Mucosa of descending colon (tissue), 3 donors: Measurements from ENCODE around the gene UBXN4. TPM values are rescaled to one million over a fixed set of nuclear protein-coding genes. Genes with fewer than 3 reads are reported as not detected.
"Not testable (repeated sequence)": the region's sequence is repeated elsewhere in the genome, so short reads cannot be mapped to it uniquely, and the experiment has no call there.

Experiments used
- ATAC-seq: fragments of 200-7000 bp; cut with Tn5 transposase; one replicate; pipeline ENCODE4 v1.9.1; 2020; ENCODE audit warnings: mild to moderate bottlenecking, moderate library complexity
- DNase-seq, 3 donors: peaks; one replicate each; pipeline ENCODE4 v3.0.0-alpha.2; 2020
- H3K36me3 ChIP-seq: fragments of 200-600 bp; one replicate; pipeline ENCODE4 v1.8.0; 2021; ENCODE audit warnings: low read depth, mild to moderate bottlenecking
- H3K4me1 ChIP-seq: fragments of 200-600 bp; one replicate; pipeline ENCODE4 v1.8.0; 2021; ENCODE audit warnings: low read depth, mild to moderate bottlenecking
- H3K4me3 ChIP-seq: fragments of 200-600 bp; one replicate; pipeline ENCODE4 v1.8.0; 2021; ENCODE audit warnings: mild to moderate bottlenecking
- H3K9me3 ChIP-seq: fragments of 200-600 bp; one replicate; pipeline ENCODE4 v1.8.0; 2021; ENCODE audit warnings: mild to moderate bottlenecking
- intact Hi-C, 2 donors: fragments of 100-400 bp; cut with DNase I in 1 of 2; cut with micrococcal nuclease in 1 of 2; formaldehyde crosslinking; loops; one replicate each; pipeline versions ENCODE4 v1.11.0 to v1.11.1; 2022; cut with DNase I, micrococcal nuclease
- total RNA-seq, 3 donors: library from RNA; stranded (reverse); fragmentation: NEBNext Ultra II Directional in 2 of 3; extraction: Animal tissue kit (Norgen Biotek cat#: 25700) in 2 of 3; gene quantifications; one replicate each; pipeline versions ENCODE4 v1.2.1 to v1.2.4, GENCODE V29; 2021 to 2023
- TF ChIP-seq, protein P1 (sequence below): fragments of 200-600 bp; IDR thresholded peaks from one replicate; pipeline ENCODE4 v1.8.0; 2022; ENCODE audit warnings: antibody characterized with exemption, mild to moderate bottlenecking
- donor health status: DM: no; HTN: no; CAD: no; lungs with moderate emphysema.
- donor health status: DM: no; HTN: no; CAD: no.
- donor health status: DM: no; HTN: yes; CAD: no.

The UBXN4 gene
- total RNA-seq, 3 donors from 2014 or later = 87.8 to 110 (median 94.9) TPM

DNA sequence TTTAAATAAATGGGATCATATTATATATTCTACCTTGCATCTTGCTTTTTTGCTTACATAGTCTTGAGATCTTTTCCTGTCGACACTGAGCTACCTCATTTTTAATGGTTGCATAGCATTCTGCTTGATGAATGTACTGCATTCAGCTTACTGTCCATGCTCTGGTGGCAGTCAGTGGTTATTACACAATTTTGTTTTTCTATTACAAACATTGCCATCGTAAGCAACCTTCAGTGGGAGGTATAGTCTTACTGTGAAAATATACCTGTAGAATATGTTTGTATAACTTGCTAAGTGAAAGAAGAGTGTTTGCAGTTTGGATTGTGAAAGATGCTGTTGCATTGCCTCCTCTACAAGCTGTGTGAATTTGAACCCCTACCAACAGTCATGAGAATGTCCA, 43.4 kb downstream of the UBXN4 start:
- TF ChIP-seq, protein P1, sequence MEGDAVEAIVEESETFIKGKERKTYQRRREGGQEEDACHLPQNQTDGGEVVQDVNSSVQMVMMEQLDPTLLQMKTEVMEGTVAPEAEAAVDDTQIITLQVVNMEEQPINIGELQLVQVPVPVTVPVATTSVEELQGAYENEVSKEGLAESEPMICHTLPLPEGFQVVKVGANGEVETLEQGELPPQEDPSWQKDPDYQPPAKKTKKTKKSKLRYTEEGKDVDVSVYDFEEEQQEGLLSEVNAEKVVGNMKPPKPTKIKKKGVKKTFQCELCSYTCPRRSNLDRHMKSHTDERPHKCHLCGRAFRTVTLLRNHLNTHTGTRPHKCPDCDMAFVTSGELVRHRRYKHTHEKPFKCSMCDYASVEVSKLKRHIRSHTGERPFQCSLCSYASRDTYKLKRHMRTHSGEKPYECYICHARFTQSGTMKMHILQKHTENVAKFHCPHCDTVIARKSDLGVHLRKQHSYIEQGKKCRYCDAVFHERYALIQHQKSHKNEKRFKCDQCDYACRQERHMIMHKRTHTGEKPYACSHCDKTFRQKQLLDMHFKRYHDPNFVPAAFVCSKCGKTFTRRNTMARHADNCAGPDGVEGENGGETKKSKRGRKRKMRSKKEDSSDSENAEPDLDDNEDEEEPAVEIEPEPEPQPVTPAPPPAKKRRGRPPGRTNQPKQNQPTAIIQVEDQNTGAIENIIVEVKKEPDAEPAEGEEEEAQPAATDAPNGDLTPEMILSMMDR = no peak
- DNase-seq (no peak), ATAC-seq (no peak)
- no peaks in the 10 kb centered on the region for H3K9me3 ChIP-seq
- no peaks in the 10 kb centered on the region for H3K4me1 ChIP-seq
- H3K36me3 ChIP-seq = no peaks in the 10 kb centered on the region
- H3K4me3 ChIP-seq = no peak overlapping the region
- intact Hi-C loops = no loop called here

DNA sequence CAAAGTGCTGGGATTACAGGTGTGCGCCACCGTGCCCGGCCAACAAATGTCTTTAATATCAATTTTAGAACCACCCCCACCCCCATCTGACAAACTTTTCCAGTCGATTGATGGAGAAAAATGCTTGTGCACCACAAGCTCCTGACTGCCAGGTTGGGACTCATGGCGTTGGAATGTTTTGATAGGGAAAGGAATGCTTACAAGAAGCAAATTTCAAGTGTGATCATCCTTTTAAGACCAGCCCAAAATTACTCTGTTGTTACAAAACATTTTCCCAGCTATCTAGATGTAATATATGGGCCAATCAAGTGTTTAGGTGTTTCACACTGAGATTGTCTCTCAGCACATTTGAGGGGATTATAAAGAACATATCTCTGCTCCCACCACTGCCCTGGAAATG, 45.2 kb downstream of the UBXN4 start:
- Histone ChIP-seq H3K36me3 (no peaks in the 10 kb centered on the region), H3K4me1 (no peaks in the 10 kb centered on the region), H3K4me3 (no peak overlapping the region), H3K9me3 (no peaks in the 10 kb centered on the region)
- DNase-seq = no peak
- no peak for ATAC-seq
- intact Hi-C loops = no loop called here
- TF ChIP-seq, protein P1 = no peak

DNA sequence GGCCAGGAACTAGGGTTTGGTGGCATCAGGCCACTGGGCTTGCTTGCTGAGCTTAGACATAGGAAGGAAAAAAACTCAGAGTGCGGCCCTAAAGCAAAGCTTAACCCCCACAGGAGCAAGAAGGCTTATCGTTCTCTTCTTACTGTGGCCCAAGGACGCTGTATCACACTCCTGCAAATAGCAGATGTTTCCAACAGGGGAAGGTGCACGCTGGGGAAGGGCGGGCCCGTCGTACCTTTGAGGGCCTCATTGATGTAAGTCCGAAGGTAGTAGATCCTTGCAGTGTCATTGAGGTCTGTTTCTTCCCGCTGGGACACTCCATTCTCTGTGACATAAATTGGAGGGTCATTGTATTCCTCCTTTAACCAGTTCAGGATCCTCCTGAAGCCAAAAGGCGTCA, 48.8 kb downstream of the UBXN4 start:
- TF ChIP-seq, protein P1 = no peak
- no peak for DNase-seq
- H3K4me3 ChIP-seq = no peak overlapping the region
- no peaks in the 10 kb centered on the region for H3K9me3 ChIP-seq
- no peaks in the 10 kb centered on the region for H3K4me1 ChIP-seq
- no peak for ATAC-seq
- intact Hi-C loops = no loop called here
- H3K36me3 ChIP-seq = no peaks in the 10 kb centered on the region

DNA sequence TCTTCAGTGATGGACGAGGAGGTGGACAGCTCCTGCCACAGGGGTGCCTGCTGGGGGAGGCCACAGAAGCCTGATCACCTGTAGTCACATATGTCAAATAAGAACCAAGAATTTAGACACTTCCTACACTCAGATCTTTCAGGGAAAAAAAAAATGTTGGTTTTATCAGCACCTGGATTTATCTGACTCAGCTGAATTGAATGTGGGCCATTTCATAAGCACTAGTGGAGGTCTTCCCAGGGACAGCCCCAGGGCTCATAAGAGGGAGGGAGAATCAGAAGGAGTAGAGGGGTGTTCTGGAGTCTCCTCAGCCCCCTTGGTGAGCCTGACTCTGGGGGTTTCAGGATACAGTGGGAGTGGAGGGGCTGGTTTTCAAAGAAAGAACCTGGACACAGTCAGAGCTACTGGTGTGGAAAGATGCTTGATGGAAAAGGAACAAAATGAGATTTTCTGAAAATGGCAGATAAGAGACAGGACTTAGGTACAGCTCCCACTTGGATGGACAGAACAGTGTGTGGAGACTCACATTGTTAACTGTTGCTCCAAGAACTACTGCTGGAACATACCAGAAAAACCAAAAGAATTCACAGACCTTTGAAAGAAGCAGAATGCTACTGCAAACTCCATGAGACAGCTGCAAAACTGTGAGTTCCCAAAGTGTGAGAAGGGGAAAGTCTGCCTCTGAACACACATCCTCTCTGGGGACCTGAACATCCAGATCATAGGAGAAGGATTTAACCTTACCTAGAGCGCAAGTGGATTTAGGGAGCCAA, 49.9 kb downstream of the UBXN4 start:
- no peaks in the 10 kb centered on the region for H3K9me3 ChIP-seq
- ATAC-seq (no peak), DNase-seq (no peak)
- H3K4me1 ChIP-seq = no peaks in the 10 kb centered on the region
- H3K36me3 ChIP-seq = no peaks in the 10 kb centered on the region
- TF ChIP-seq, protein P1 = no peak
- intact Hi-C loops = no loop called here
- H3K4me3 ChIP-seq = no peak overlapping the region

DNA sequence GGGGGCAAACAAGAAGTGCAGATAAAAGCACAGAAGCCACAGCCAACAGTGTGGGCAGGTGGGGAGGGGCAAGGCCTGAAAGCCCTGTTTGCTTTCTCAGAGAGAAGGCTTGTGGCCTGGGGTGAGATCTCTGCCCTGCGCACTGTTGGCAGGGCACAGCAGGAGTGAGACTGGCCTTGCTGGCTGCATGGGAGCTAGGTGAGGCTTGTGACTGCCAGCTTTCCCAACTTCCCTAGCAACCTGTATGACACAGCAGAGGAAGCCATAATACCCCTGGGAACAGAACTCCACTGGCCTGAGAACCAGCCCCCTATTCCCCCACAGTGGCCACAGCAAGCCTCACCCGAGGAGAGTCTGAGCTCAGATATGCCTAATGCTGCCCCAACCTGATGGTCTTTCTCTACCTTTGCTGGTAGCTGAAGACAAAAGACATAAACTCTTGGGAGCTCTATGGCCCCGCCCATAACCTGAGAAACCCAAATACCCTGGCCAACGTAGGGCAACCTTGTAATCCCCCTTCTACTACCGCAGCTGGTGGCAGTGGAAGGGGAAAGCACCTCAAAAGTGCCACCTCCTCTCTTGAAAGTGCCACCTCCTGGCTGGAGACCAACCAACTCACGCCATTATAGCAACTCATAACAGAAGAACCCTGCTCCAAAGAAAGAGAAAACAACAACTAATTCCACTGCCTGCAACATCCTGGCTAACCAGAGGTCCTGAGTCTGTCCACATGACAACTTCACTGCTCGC, 50.9 kb downstream of the UBXN4 start:
- H3K9me3 ChIP-seq = no peaks in the 10 kb centered on the region
- DNase-seq = no peak
- H3K4me1 ChIP-seq = no peaks in the 10 kb centered on the region
- peak; percentile 20 for ATAC-seq
- H3K4me3 ChIP-seq = no peak overlapping the region
- TF ChIP-seq, protein P1 = no peak
- H3K36me3 ChIP-seq = no peaks in the 10 kb centered on the region
- intact Hi-C loops = no loop called here

DNA sequence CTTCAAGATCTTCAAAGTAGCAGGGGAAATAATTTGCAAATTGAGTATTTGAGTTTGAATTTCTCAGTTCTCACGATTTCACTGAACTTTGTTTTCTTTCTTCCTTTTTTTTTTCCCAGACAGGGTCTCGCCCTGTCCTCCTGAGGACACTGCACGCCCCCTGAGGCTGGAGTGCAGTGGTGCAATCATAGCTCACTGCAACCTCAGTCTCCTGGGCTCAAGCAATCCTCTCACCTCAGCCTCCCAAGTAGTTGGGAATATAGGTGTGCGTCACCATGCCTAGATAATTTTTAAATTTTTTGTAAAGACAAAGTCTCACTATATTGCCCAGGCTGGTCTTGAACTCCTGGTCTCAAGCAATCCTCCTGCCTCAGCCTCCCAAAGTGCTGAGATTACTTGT, 54.0 kb downstream of the UBXN4 start:
- ATAC-seq, H3K9me3 ChIP-seq, H3K4me1 ChIP-seq, H3K36me3 ChIP-seq, H3K4me3 ChIP-seq, DNase-seq, intact Hi-C loops: not testable (repeated sequence)
